ENCODE measurements around the gene MBTD1. TPM values are rescaled to one million over a fixed set of nuclear protein-coding genes. Genes with fewer than 3 reads are reported as not detected.
A peak's percentile ranks its signal among the peaks of the same experiment; 100 is the strongest.

Gene MBTD1
- total and polyA plus RNA-seq, 10 of the 15 experiments (the other 5 are each of a cell fraction or from before 2014, with no cell fraction given): 1.3 to 16.7 (median 9.5) TPM

DNA sequence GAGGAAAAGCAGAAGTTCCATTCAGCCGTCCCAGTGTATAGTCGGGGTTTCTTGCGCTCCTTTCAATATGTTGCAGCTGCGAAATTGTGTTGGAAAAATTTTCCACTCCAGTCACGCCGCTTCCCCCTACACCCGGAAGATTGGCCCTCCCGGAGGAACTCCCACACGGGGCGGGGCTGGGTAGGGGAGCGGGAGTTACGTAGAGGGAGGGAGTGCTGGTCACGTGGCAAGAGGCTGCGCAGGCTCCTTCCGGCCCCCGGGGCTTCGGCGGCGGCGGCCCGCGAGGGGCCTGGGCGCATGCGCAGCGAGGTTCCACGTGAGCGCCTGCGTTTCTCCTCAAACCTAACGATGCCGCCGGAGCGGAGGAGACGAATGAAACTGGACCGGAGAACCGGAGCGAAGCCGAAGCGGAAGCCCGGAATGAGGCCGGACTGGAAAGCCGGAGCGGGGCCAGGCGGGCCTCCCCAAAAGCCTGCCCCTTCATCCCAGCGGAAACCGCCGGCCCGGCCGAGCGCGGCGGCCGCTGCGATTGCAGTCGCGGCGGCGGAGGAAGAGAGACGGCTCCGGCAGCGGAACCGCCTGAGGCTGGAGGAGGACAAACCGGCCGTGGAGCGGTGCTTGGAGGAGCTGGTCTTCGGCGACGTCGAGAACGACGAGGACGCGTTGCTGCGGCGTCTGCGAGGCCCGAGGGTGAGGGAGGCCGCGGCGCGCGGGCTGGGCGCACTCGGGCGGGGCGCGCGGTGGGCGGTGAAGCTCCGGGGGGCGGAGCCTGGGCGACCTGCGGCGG is 581 bp upstream of the MBTD1 start, which contains the start of gene UTP18:
TSS of gene UTP18 (plus strand) at position 310 of the 787 bp plus-strand sequence. CDS start at position 349, 39 bp downstream.
- no peaks in the 10 kb centered on the region for H4K20me1 ChIP-seq (ENCODE audit: control insufficient read depth, insufficient read depth)
- peaks cover 8% of the 10 kb centered on the region for H3K4me1 ChIP-seq (ENCODE audit: control insufficient read depth, insufficient read depth, low read length)
- ATAC-seq (peak; percentile 78), FAIRE-seq (peak; percentile 31), DNase-seq (ENCODE audit: low read depth, low spot score) (peak; percentile 89)
- H3K4me2 ChIP-seq (ENCODE audit: control insufficient read depth, insufficient read depth): peak within 1 kb of the TSS; percentile 94
- SMC1A ChIA-PET (ENCODE audit: uncharacterized antibody, unreplicated experiment): no interaction called here
- RAD21 ChIA-PET (ENCODE audit: unreplicated experiment): no interaction called here
- H3K4me3 ChIP-seq: peak within 1 kb of the TSS; percentile 92
- peak within 1 kb of the TSS; percentile 100 for H3K27ac ChIP-seq (ENCODE audit: control insufficient read depth, insufficient read depth)
- no peaks in the 10 kb centered on the region for H3K27me3 ChIP-seq (replicated peaks in 1 of 2; ENCODE audit: control insufficient read depth in 2 of 2, insufficient read depth in 2 of 2, low read length in 1 of 2)
- CTCF ChIA-PET: no interaction called here
- no TSS peak for BruUV-seq (replicated peaks)
- in situ Hi-C loops (cut with MboI) (no loop called here), intact Hi-C loops (cut with micrococcal nuclease; ENCODE audit: unreplicated experiment) (loop anchor here (5.0 kb wide), 1 partner anchor 93 kb away; the partner anchor contains the start of gene NME2)
- peaks cover 2 to 6% of the 10 kb centered on the region in 2 experiments; a peak in 1 of 4 replicates for H3K36me3 ChIP-seq (ENCODE audit: control insufficient read depth in 2 of 2, insufficient read depth in 2 of 2, low read length in 1 of 2)
- POLR2A ChIA-PET: interaction anchor here (0.6 kb wide), 1 partner anchor 92 kb away, joined by 8 read pairs; no protein-coding TSS in a partner anchor
- under 1% methylated on average over 54 of the region's 93 CpGs for WGBS (ENCODE audit: insufficient coverage, insufficient replicate concordance, low lambda C conversion rate, missing lambda C conversion rate)
- peak within 1 kb of the TSS; percentile 100 for H2AFZ ChIP-seq (ENCODE audit: control insufficient read depth, low read depth, low read length)
- H3K9ac ChIP-seq (ENCODE audit: control insufficient read depth, insufficient read depth, low read length): peak within 1 kb of the TSS; percentile 98
- H3K9me3 ChIP-seq (replicated peaks; ENCODE audit: control insufficient read depth, insufficient read depth, low read length): no peaks in the 10 kb centered on the region
- H3K79me2 ChIP-seq (ENCODE audit: control insufficient read depth, insufficient read depth, low read length): peaks cover 87% of the 10 kb centered on the region
- TF ChIP-seq, protein P1, sequence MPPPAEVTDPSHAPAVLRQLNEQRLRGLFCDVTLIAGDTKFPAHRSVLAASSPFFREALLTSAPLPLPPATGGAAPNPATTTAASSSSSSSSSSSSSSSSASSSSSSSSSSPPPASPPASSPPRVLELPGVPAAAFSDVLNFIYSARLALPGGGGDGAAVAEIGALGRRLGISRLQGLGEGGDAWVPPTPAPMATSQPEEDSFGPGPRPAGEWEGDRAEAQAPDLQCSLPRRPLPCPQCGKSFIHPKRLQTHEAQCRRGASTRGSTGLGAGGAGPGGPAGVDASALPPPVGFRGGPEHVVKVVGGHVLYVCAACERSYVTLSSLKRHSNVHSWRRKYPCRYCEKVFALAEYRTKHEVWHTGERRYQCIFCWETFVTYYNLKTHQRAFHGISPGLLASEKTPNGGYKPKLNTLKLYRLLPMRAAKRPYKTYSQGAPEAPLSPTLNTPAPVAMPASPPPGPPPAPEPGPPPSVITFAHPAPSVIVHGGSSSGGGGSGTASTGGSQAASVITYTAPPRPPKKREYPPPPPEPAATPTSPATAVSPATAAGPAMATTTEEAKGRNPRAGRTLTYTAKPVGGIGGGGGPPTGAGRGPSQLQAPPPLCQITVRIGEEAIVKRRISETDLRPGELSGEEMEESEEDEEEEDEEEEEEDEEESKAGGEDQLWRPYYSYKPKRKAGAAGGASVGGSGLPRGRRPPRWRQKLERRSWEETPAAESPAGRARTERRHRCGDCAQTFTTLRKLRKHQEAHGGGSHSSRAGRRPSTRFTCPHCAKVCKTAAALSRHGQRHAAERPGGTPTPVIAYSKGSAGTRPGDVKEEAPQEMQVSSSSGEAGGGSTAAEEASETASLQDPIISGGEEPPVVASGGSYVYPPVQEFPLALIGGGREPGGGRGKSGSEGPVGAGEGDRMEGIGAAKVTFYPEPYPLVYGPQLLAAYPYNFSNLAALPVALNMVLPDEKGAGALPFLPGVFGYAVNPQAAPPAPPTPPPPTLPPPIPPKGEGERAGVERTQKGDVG (CRISPR knock-in tag; IDR thresholded peaks at IDR 0.05): no peak
- no peak; the same call in 1 of the 2 replicates for TF ChIP-seq NFIC (IDR thresholded peaks at IDR 0.05; ENCODE audit: low read depth, low read length)
- TF ChIP-seq PML (IDR thresholded peaks at IDR 0.05; ENCODE audit: low read length): peak; percentile 83; the same call in 1 of the 2 replicates
- no peak for TF ChIP-seq PAX8 (IDR thresholded peaks at IDR 0.05)
- peak; percentile 99 for TF ChIP-seq NBN (IDR thresholded peaks at IDR 0.05)
- TF ChIP-seq, protein P2, sequence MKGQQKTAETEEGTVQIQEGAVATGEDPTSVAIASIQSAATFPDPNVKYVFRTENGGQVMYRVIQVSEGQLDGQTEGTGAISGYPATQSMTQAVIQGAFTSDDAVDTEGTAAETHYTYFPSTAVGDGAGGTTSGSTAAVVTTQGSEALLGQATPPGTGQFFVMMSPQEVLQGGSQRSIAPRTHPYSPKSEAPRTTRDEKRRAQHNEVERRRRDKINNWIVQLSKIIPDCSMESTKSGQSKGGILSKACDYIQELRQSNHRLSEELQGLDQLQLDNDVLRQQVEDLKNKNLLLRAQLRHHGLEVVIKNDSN (IDR thresholded peaks at IDR 0.05; ENCODE audit: borderline replicate concordance, extremely low read length, insufficient read depth, low read depth, low read length): peak; percentile 94
- TF ChIP-seq ATF7 (IDR thresholded peaks at IDR 0.05; ENCODE audit: low read depth): peak; percentile 100
- no peak for TF ChIP-seq RAD21 (IDR thresholded peaks at IDR 0.05; ENCODE audit: insufficient read depth, low read depth, low read length)
- TF ChIP-seq ETV6 (conservative IDR thresholded peaks at IDR 0.05 in 1 of 2, IDR thresholded peaks at IDR 0.05 in 1 of 2; ENCODE audit: borderline replicate concordance in 1 of 2, low read depth in 1 of 2): no peak
- TF ChIP-seq ZNF622 (IDR thresholded peaks at IDR 0.05): no peak
- TF ChIP-seq, protein P3, sequence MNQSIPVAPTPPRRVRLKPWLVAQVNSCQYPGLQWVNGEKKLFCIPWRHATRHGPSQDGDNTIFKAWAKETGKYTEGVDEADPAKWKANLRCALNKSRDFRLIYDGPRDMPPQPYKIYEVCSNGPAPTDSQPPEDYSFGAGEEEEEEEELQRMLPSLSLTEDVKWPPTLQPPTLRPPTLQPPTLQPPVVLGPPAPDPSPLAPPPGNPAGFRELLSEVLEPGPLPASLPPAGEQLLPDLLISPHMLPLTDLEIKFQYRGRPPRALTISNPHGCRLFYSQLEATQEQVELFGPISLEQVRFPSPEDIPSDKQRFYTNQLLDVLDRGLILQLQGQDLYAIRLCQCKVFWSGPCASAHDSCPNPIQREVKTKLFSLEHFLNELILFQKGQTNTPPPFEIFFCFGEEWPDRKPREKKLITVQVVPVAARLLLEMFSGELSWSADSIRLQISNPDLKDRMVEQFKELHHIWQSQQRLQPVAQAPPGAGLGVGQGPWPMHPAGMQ (IDR thresholded peaks at IDR 0.05; ENCODE audit: borderline replicate concordance): no peak
- TF ChIP-seq, protein P4, sequence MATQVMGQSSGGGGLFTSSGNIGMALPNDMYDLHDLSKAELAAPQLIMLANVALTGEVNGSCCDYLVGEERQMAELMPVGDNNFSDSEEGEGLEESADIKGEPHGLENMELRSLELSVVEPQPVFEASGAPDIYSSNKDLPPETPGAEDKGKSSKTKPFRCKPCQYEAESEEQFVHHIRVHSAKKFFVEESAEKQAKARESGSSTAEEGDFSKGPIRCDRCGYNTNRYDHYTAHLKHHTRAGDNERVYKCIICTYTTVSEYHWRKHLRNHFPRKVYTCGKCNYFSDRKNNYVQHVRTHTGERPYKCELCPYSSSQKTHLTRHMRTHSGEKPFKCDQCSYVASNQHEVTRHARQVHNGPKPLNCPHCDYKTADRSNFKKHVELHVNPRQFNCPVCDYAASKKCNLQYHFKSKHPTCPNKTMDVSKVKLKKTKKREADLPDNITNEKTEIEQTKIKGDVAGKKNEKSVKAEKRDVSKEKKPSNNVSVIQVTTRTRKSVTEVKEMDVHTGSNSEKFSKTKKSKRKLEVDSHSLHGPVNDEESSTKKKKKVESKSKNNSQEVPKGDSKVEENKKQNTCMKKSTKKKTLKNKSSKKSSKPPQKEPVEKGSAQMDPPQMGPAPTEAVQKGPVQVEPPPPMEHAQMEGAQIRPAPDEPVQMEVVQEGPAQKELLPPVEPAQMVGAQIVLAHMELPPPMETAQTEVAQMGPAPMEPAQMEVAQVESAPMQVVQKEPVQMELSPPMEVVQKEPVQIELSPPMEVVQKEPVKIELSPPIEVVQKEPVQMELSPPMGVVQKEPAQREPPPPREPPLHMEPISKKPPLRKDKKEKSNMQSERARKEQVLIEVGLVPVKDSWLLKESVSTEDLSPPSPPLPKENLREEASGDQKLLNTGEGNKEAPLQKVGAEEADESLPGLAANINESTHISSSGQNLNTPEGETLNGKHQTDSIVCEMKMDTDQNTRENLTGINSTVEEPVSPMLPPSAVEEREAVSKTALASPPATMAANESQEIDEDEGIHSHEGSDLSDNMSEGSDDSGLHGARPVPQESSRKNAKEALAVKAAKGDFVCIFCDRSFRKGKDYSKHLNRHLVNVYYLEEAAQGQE (IDR thresholded peaks at IDR 0.05; ENCODE audit: low read depth, low read length): no peak
- no peak for TF ChIP-seq RCOR1 (conservative IDR thresholded peaks at IDR 0.05; ENCODE audit: low read depth, low read length)

Data from GM12878 (cell line).